Upper lobe of right lung (tissue), 1 donor: ENCODE results near the gene PLEKHA4. TPM values are rescaled to one million over a fixed set of nuclear protein-coding genes. Genes with fewer than 3 reads are reported as not detected.

Experiments
- ATAC-seq: fragments of 200-7000 bp; cut with Tn5 transposase; one replicate; pipeline ENCODE4 v1.9.1; 2020; ENCODE audit warnings: mild to moderate bottlenecking, moderate library complexity
- DNase-seq: peaks from one replicate; pipeline ENCODE4 v3.0.0-alpha.2; 2020
- H3K27ac ChIP-seq: fragments of 200-600 bp; one replicate; pipeline ENCODE4 v1.8.0; 2022
- H3K27me3 ChIP-seq: fragments of 200-600 bp; one replicate; pipeline ENCODE4 v1.8.0; 2022; ENCODE audit warnings: mild to moderate bottlenecking
- H3K36me3 ChIP-seq: fragments of 200-600 bp; one replicate; pipeline ENCODE4 v1.8.0; 2022
- H3K4me1 ChIP-seq: fragments of 200-600 bp; one replicate; pipeline ENCODE4 v1.8.0; 2022
- H3K4me3 ChIP-seq: fragments of 200-600 bp; one replicate; pipeline ENCODE4 v1.8.0; 2022; ENCODE audit warnings: mild to moderate bottlenecking
- H3K9me3 ChIP-seq: fragments of 200-600 bp; one replicate; pipeline ENCODE4 v1.8.0; 2022
- CTCF ChIP-seq: fragments of 200-600 bp; IDR thresholded peaks from one replicate; pipeline ENCODE4 v1.8.0; 2022; ENCODE audit warnings: antibody characterized with exemption
- intact Hi-C: fragments of 100-400 bp; cut with DNase I; formaldehyde crosslinking; loops from one replicate; pipeline ENCODE4 v1.11.0; 2022
- total RNA-seq: library from RNA; stranded (reverse); fragmentation: NEBNext Ultra II Directional; extraction: Animal tissue kit (Norgen Biotek cat#: 25700); gene quantifications from one replicate; pipeline ENCODE4 v1.2.1, GENCODE V29; 2021
- donor health status: DM: no; HTN: yes; CAD: no; lungs with severe emphysema.

Gene PLEKHA4
- total RNA-seq, 1 donor from 2014 or later: 16.0 TPM

GRCh38 chr19:48833977-48834376, 34.4 kb downstream of the PLEKHA4 start:
- no peak for TF ChIP-seq CTCF

DNA sequence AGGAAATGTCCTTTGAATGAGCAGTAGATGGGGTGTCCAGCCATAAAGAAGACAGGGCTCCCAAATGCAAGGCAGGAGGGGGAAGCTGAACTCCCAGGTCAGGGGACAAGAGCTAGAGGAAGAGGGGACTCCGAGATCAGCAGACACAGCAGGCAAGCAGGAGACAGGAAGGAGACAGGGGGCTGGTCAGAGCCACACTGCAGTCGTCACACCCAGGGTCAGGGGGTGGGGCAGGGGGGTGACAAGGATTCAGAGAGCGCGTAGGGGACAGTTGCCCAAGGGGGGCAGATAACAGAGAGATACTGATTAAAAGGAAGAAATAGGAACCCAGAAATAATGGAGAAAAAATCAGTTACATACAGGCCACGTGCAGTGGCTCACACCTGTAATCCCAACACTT, 35.4 kb downstream of the PLEKHA4 start:
- Histone ChIP-seq H3K4me3 (no peak overlapping the region), H3K36me3 (peaks cover 14% of the 10 kb centered on the region), H3K27me3 (no peaks in the 10 kb centered on the region), H3K27ac (no peak overlapping the region), H3K9me3 (no peaks in the 10 kb centered on the region), H3K4me1 (no peaks in the 10 kb centered on the region)
- intact Hi-C loops: loop anchor here (5.0 kb wide), 1 partner anchor 36 kb away; no protein-coding TSS in a partner anchor
- no peak for TF ChIP-seq CTCF
- ATAC-seq (no peak), DNase-seq (no peak)

More at GRCh38 chr19:48833977-48834376, 34.4 kb downstream of the PLEKHA4 start:
- Histone ChIP-seq H3K4me1 (no peaks in the 10 kb centered on the region), H3K9me3 (no peaks in the 10 kb centered on the region), H3K36me3 (peaks cover 14% of the 10 kb centered on the region), H3K27me3 (no peaks in the 10 kb centered on the region), H3K27ac (no peak overlapping the region), H3K4me3 (no peak overlapping the region)
- DNase-seq (no peak), ATAC-seq (no peak)
- intact Hi-C loops: loop anchor here (5.0 kb wide), 1 partner anchor 37 kb away; no protein-coding TSS in a partner anchor

DNA sequence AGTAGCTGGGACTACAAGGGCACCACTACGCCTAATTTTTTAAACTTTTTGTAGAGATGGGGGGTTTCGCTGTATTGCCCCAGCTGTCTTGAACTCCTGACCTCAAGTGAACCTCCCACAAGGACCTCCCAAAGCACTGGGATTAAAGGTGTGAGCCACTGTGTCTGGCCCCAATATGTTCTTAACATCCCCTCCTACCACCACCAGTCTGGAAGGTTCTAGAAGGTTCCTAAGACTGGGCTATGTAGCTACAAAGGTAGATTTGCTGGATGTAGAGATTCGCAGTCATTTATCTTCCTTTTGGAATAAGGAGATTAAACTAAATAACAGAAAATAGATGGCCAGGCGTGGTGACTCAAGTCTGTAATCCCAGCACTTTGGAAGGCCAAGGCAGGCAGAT, 37.5 kb downstream of the PLEKHA4 start:
- no peak overlapping the region for H3K4me3 ChIP-seq
- no peaks in the 10 kb centered on the region for H3K4me1 ChIP-seq
- intact Hi-C loops: loop anchor here (5.0 kb wide), 1 partner anchor 34 kb away; no protein-coding TSS in a partner anchor
- H3K27me3 ChIP-seq: no peaks in the 10 kb centered on the region
- ATAC-seq (no peak), DNase-seq (no peak)
- peaks cover 14% of the 10 kb centered on the region for H3K36me3 ChIP-seq
- H3K9me3 ChIP-seq: no peaks in the 10 kb centered on the region
- TF ChIP-seq CTCF: no peak
- no peak overlapping the region for H3K27ac ChIP-seq

DNA sequence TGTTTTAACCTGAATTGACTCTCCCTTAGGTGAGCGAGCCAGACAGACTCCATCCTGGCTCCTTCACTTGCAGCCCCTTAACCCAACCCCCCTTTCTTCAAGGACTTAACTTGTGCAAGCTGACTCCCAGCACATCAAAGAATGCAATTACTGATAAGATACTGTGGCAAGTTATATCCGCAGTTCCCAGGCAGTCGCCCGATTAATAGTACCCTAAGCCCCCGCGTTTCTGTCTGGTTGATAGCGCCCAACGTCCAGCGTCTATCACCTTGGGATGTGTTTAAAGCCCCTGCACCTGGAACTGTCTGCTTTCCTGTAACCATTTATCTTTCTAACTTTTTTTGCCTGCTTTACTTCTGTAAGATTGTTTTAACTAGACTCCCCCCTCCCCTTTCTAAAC, 38.3 kb downstream of the PLEKHA4 start:
- Histone ChIP-seq H3K27me3 (no peaks in the 10 kb centered on the region), H3K27ac (no peak overlapping the region), H3K9me3 (no peaks in the 10 kb centered on the region), H3K4me3 (no peak overlapping the region), H3K4me1 (no peaks in the 10 kb centered on the region), H3K36me3 (peaks cover 14% of the 10 kb centered on the region)
- intact Hi-C loops: loop anchor here (5.0 kb wide), 1 partner anchor 33 kb away; no protein-coding TSS in a partner anchor
- TF ChIP-seq CTCF: no peak
- ATAC-seq: no peak
- DNase-seq: no peak

- intact Hi-C loops: no loop called here
- DNase-seq: peak; percentile 80
- Histone ChIP-seq H3K4me3 (no peak overlapping the region), H3K27ac (no peak overlapping the region), H3K36me3 (peaks cover 7% of the 10 kb centered on the region), H3K27me3 (no peaks in the 10 kb centered on the region), H3K9me3 (no peaks in the 10 kb centered on the region), H3K4me1 (no peaks in the 10 kb centered on the region)
- TF ChIP-seq CTCF: peak; percentile 24
- peak; percentile 86 for ATAC-seq
Observed at GRCh38 chr19:48826606-48827020, 41.8 kb downstream of the PLEKHA4 start.

GRCh38 chr19:48822514-48822913, 45.9 kb downstream of the PLEKHA4 start:
- Histone ChIP-seq H3K9me3 (no peaks in the 10 kb centered on the region), H3K4me3 (no peak overlapping the region), H3K27ac (no peak overlapping the region), H3K4me1 (peaks cover 15% of the 10 kb centered on the region), H3K27me3 (no peaks in the 10 kb centered on the region), H3K36me3 (no peaks in the 10 kb centered on the region)
- DNase-seq: no peak
- intact Hi-C loops: no loop called here
- ATAC-seq: no peak
- TF ChIP-seq CTCF: no peak
